ENCODE results near the gene MPV17L. TPM values are rescaled to one million over a fixed set of nuclear protein-coding genes. Genes with fewer than 3 reads are reported as not detected.

MPV17L gene
- total RNA-seq, 1 donor from 2014 or later, result 4.4 TPM

DNA sequence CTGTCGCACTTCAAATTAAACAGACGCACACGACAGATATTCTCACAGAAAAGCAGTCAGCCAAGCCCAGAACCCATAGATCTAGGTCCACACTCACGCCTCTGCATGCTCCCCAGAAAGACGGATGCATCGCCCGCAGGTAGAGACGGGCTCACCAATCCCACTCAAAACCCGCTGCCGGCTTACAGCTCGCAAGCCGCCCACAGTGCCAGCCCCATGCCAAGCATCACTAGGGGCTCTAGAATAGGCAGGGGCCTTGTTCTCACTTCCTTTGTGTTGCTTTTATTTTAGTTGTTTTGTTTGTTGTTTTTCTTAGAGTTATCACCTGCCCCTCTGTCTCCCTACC lies 38.5 kb downstream of the MPV17L start:
- H3K9me3 ChIP-seq, result no peaks in the 10 kb centered on the region
- no peak for DNase-seq (ENCODE audit: extremely low spot score in 2 of 2)
- H3K27me3 ChIP-seq, result no peaks in the 10 kb centered on the region
- intact Hi-C loops (cut with DNase I), result loop anchor here (10.0 kb wide), 1 partner anchor 81 kb away; no protein-coding TSS in a partner anchor
- peak overlapping the region; percentile 60 to 76 for H3K4me3 ChIP-seq
- TF ChIP-seq POLR2A (IDR thresholded peaks at IDR 0.05), result no peak
- TF ChIP-seq, protein P1, sequence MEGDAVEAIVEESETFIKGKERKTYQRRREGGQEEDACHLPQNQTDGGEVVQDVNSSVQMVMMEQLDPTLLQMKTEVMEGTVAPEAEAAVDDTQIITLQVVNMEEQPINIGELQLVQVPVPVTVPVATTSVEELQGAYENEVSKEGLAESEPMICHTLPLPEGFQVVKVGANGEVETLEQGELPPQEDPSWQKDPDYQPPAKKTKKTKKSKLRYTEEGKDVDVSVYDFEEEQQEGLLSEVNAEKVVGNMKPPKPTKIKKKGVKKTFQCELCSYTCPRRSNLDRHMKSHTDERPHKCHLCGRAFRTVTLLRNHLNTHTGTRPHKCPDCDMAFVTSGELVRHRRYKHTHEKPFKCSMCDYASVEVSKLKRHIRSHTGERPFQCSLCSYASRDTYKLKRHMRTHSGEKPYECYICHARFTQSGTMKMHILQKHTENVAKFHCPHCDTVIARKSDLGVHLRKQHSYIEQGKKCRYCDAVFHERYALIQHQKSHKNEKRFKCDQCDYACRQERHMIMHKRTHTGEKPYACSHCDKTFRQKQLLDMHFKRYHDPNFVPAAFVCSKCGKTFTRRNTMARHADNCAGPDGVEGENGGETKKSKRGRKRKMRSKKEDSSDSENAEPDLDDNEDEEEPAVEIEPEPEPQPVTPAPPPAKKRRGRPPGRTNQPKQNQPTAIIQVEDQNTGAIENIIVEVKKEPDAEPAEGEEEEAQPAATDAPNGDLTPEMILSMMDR (IDR thresholded peaks at IDR 0.05), result no peak
- no peak for TF ChIP-seq POLR2AphosphoS5 (IDR thresholded peaks at IDR 0.05; ENCODE audit: insufficient read depth in 1 of 2, low read depth in 1 of 2)
- no peak overlapping the region for H3K27ac ChIP-seq
- H3K4me1 ChIP-seq, result peaks cover 21% of the 10 kb centered on the region
- H3K36me3 ChIP-seq, result no peaks in the 10 kb centered on the region

DNA sequence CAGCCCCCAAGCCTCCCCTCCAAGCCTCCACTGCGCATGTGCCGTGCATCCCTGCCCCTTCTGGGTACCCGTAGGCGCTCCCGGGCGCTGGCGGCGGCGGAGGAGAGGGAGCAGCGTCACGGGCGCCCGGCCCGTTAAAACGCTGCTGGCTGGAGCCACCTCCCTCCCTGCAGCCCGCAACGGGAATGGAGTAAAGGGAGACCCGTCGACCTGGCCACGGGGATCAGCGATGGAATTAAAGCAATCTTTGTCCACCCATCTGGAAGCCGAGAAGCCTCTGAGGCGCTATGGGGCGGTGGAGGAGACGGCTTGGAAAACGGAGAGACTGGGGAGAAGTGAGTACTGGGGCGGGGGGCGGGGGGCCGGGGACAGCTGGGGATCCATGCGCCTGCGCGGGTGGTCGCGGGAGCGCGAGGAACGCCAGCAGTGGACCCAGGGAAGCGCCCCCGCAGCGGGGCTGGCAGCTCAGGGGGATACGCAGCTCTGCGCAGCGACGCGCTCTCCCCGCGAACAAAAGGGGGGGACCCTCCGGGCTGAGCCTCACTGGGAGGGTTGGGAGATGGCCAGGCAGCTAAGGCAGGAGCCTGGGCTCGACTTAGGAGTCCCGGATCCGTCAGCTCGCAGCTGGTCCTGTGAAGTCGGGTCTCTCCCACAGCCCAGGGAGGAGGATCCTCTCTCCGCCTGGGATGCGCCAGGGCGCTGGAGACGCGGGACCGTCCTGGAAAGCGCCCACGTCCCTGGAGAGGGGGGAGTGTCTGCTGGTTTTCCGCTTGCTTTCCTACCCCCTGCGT lies 39.1 kb downstream of the MPV17L start, which contains the start of gene BMERB1:
BMERB1 (plus strand) TSS at position 164 of the 791 bp plus-strand sequence; CDS start at position 230, 66 bp downstream.
- TF ChIP-seq, protein P1 (IDR thresholded peaks at IDR 0.05), result no peak
- TF ChIP-seq POLR2AphosphoS5 (IDR thresholded peaks at IDR 0.05; ENCODE audit: insufficient read depth in 1 of 2, low read depth in 1 of 2), result peak; percentile 70 to 92
- TF ChIP-seq POLR2A (IDR thresholded peaks at IDR 0.05), result peak in 1 of 2 donors; percentile 73
- H3K27me3 ChIP-seq, result no peaks in the 10 kb centered on the region
- H3K36me3 ChIP-seq, result no peaks in the 10 kb centered on the region
- peak within 1 kb of the TSS; percentile 60 to 76 for H3K4me3 ChIP-seq
- H3K27ac ChIP-seq, result peak within 1 kb of the TSS; percentile 86
- H3K4me1 ChIP-seq, result peaks cover 21% of the 10 kb centered on the region
- DNase-seq (ENCODE audit: extremely low spot score in 2 of 2), result no peak
- intact Hi-C loops (cut with DNase I), result loop anchor here (10.0 kb wide), 1 partner anchor 80 kb away; no protein-coding TSS in a partner anchor
- H3K9me3 ChIP-seq, result no peaks in the 10 kb centered on the region

DNA sequence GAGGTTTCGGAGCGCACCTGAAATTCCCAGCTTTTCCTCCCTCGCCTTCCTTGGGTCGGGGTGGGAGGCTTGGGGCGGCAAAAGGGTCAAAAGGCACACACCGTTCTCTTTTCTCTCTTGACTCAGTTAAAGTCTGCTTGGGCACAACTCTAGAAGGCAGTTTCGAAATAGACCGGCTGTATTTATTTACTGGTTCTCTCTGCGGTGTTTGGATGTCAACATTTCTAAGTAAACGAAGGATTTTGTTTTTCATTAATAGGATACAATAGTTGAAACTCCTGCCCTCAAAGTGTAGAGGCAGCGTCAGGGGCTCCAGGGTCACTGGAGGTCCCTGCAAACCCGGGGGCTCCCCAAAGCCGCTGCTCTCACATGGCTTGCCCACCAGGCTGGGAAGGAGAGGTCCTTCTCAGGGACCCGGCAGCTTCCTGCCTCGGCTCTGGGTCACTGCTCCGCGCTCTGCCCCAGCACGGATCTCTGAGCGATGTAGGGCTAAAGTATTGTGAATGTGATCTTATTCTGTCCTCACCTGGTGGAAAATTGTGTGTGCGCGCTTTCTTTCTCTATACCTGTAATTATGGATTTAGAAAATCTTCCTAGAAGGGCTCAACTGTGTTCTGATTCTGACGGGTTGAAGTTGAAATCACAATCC lies 39.8 kb downstream of the MPV17L start:
- DNase-seq (ENCODE audit: extremely low spot score in 2 of 2), result no peak

DNA sequence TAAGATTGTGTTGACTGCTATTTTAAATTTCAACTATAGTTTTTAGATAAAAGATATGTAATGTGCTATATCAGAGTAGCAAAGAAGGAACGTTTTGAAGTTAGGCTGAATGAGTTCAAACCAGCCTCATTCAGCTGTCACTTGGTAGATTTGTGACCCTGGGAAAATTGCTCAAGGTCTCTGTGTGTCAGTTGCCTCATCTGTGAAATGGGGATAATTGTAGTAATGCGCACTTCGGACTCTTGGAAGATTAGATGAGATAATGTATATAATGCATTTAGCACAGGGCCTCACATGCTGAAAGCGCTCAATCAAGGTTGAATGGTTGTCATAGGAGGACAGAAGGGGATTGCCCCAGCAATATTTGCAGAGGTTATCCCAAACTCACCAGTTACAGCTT lies 43.5 kb downstream of the MPV17L start:
- TF ChIP-seq POLR2AphosphoS5 (IDR thresholded peaks at IDR 0.05; ENCODE audit: insufficient read depth in 1 of 2, low read depth in 1 of 2), result no peak
- no peak for TF ChIP-seq POLR2A (IDR thresholded peaks at IDR 0.05)
- TF ChIP-seq, protein P1 (IDR thresholded peaks at IDR 0.05), result no peak
- H3K27me3 ChIP-seq, result no peaks in the 10 kb centered on the region
- no peak for DNase-seq (ENCODE audit: extremely low spot score in 2 of 2)
- no peaks in the 10 kb centered on the region for H3K9me3 ChIP-seq
- intact Hi-C loops (cut with DNase I), result loop anchor here (10.0 kb wide), 1 partner anchor 76 kb away; no protein-coding TSS in a partner anchor
- H3K27ac ChIP-seq, result no peak overlapping the region
- H3K4me3 ChIP-seq, result no peak overlapping the region
- peaks cover 19% of the 10 kb centered on the region for H3K4me1 ChIP-seq
- no peaks in the 10 kb centered on the region for H3K36me3 ChIP-seq

More for the DNA sequence above, 39.8 kb downstream of the MPV17L start:
- H3K27ac ChIP-seq, result peak overlapping the region; percentile 86
- H3K4me3 ChIP-seq, result peak overlapping the region; percentile 60 to 76
- no peaks in the 10 kb centered on the region for H3K27me3 ChIP-seq
- intact Hi-C loops (cut with DNase I), result loop anchor here (10.0 kb wide), 1 partner anchor 79 kb away; no protein-coding TSS in a partner anchor
- H3K36me3 ChIP-seq, result no peaks in the 10 kb centered on the region
- peaks cover 21% of the 10 kb centered on the region for H3K4me1 ChIP-seq
- no peak for TF ChIP-seq POLR2AphosphoS5 (IDR thresholded peaks at IDR 0.05; ENCODE audit: insufficient read depth in 1 of 2, low read depth in 1 of 2)
- TF ChIP-seq, protein P1 (IDR thresholded peaks at IDR 0.05), result no peak
- no peak for TF ChIP-seq POLR2A (IDR thresholded peaks at IDR 0.05)
- no peaks in the 10 kb centered on the region for H3K9me3 ChIP-seq

All from vagina (tissue), 2 donors.